ENCODE data around the gene GLIPR1L2.

Gene GLIPR1L2

GRCh38 chr12:75404231-75404630, 13.3 kb downstream of the GLIPR1L2 start:
- ATAC-seq: no peak
- TF ChIP-seq ISL1 (CRISPR knock-in tag; IDR thresholded peaks at IDR 0.05) (no peak), TOX (CRISPR knock-in tag; IDR thresholded peaks at IDR 0.05; ENCODE audit: borderline replicate concordance) (no peak), ZNF565 (CRISPR knock-in tag; conservative IDR thresholded peaks at IDR 0.05; ENCODE audit: low read depth) (no peak), RARB (CRISPR knock-in tag; IDR thresholded peaks at IDR 0.05) (no peak), PATZ1 (CRISPR knock-in tag; IDR thresholded peaks at IDR 0.05; ENCODE audit: borderline replicate concordance) (no peak), TSHZ2 (CRISPR knock-in tag; IDR thresholded peaks at IDR 0.05) (no peak), CSDC2 (CRISPR knock-in tag; IDR thresholded peaks at IDR 0.05) (no peak), BACH2 (CRISPR knock-in tag; IDR thresholded peaks at IDR 0.05; ENCODE audit: borderline replicate concordance) (no peak), ZNF8 (CRISPR knock-in tag; IDR thresholded peaks at IDR 0.05) (no peak), CREB5 (CRISPR knock-in tag; IDR thresholded peaks at IDR 0.05; ENCODE audit: low read depth) (no peak)

GRCh38 chr12:75407683-75408082, 16.8 kb downstream of the GLIPR1L2 start:
- ATAC-seq: no peak
- TF ChIP-seq CSDC2 (CRISPR knock-in tag; IDR thresholded peaks at IDR 0.05): no peak
- TF ChIP-seq GLIS3 (CRISPR knock-in tag; IDR thresholded peaks at IDR 0.05): no peak
- TF ChIP-seq CREB5 (CRISPR knock-in tag; IDR thresholded peaks at IDR 0.05; ENCODE audit: low read depth): no peak
- no peak for TF ChIP-seq ZNF70 (CRISPR knock-in tag; IDR thresholded peaks at IDR 0.05)
- no peak for TF ChIP-seq ZFP3 (CRISPR knock-in tag; IDR thresholded peaks at IDR 0.05)
- TF ChIP-seq OSR1 (CRISPR knock-in tag; IDR thresholded peaks at IDR 0.05): no peak
- TF ChIP-seq PPARA (CRISPR knock-in tag; IDR thresholded peaks at IDR 0.05; ENCODE audit: borderline replicate concordance): no peak
- no peak for TF ChIP-seq ARNTL (CRISPR knock-in tag; IDR thresholded peaks at IDR 0.05; ENCODE audit: borderline replicate concordance, low read depth)
- no peak for TF ChIP-seq TCF4 (CRISPR knock-in tag; IDR thresholded peaks at IDR 0.05; ENCODE audit: borderline replicate concordance)
- no peak for TF ChIP-seq CSRNP3 (CRISPR knock-in tag; IDR thresholded peaks at IDR 0.05)
- no peak for TF ChIP-seq ZNF565 (CRISPR knock-in tag; conservative IDR thresholded peaks at IDR 0.05; ENCODE audit: low read depth)
- TF ChIP-seq TOX (CRISPR knock-in tag; IDR thresholded peaks at IDR 0.05; ENCODE audit: borderline replicate concordance): no peak

GRCh38 chr12:75409830-75410229, 18.9 kb downstream of the GLIPR1L2 start:
- ATAC-seq: no peak
- no peak for TF ChIP-seq PPARA (CRISPR knock-in tag; IDR thresholded peaks at IDR 0.05; ENCODE audit: borderline replicate concordance)
- no peak for TF ChIP-seq ESRRG (CRISPR knock-in tag; IDR thresholded peaks at IDR 0.05)
- TF ChIP-seq RARB (CRISPR knock-in tag; IDR thresholded peaks at IDR 0.05): no peak
- no peak for TF ChIP-seq BACH2 (CRISPR knock-in tag; IDR thresholded peaks at IDR 0.05; ENCODE audit: borderline replicate concordance)
- TF ChIP-seq CSRNP3 (CRISPR knock-in tag; IDR thresholded peaks at IDR 0.05): no peak

Measured in SK-N-SH treated with all-trans-retinoic acid at 6 μM for 48 hours (cell line).